Central memory CD8-positive, alpha-beta T cell (primary cell): ENCODE results near the gene TRA2B.
A peak's percentile ranks its signal among the peaks of the same experiment; 100 is the strongest.
"Not testable (repeated sequence)": the region's sequence is repeated elsewhere in the genome, so short reads cannot be mapped to it uniquely, and the experiment has no call there.

Experiments
- ATAC-seq: fragments of 150-1000 bp; cut with Tn5 transposase; replicated peaks from 2 replicates; pipeline ENCODE4 v1.10.0; 2022; ENCODE audit warnings: mild to moderate bottlenecking, moderate FRiP score, moderate number of reproducible peaks; ENCODE audit not compliant: poor library complexity, severe bottlenecking; ENCODE audit errors: extremely low read depth
- DNase-seq, 2 donors: peaks; one replicate each; pipeline ENCODE4 v3.0.0; 2021; ENCODE audit warnings: low spot score in 2 of 2
- H3K27ac Mint-ChIP-seq: one replicate; pipeline ENCODE4 v1.8.0; 2022; ENCODE audit warnings: low read depth, mild to moderate bottlenecking, moderate library complexity, mixed read lengths
- H3K27me3 Mint-ChIP-seq: one replicate; pipeline ENCODE4 v1.8.0; 2022; ENCODE audit warnings: mixed read lengths
- H3K36me3 Mint-ChIP-seq: one replicate; pipeline ENCODE4 v1.8.0; 2022; ENCODE audit warnings: mild to moderate bottlenecking, moderate library complexity, mixed read lengths; ENCODE audit not compliant: insufficient read depth
- H3K4me1 Mint-ChIP-seq: one replicate; pipeline ENCODE4 v1.8.0; 2022; ENCODE audit warnings: mixed read lengths
- H3K4me3 Mint-ChIP-seq: one replicate; pipeline ENCODE4 v1.8.0; 2022; ENCODE audit warnings: mild to moderate bottlenecking, moderate library complexity, mixed read lengths
- H3K9me3 Mint-ChIP-seq: one replicate; pipeline ENCODE4 v1.8.0; 2022; ENCODE audit warnings: mixed read lengths

The TRA2B gene

GRCh38 chr3:185912929-185913901 is 24.6 kb downstream of the TRA2B start:
- no peak for ATAC-seq
- Mint-ChIP-seq H3K36me3 (peaks cover 58% of the 10 kb centered on the region), H3K27me3 (no peaks in the 10 kb centered on the region), H3K4me3 (no peak overlapping the region), H3K9me3 (no peaks in the 10 kb centered on the region), H3K4me1 (peaks cover 29% of the 10 kb centered on the region), H3K27ac (peak overlapping the region; percentile 73)
- DNase-seq = no peak

- no peak for DNase-seq
- Mint-ChIP-seq H3K27me3 (no peaks in the 10 kb centered on the region), H3K4me1 (peaks cover 29% of the 10 kb centered on the region), H3K9me3 (no peaks in the 10 kb centered on the region), H3K4me3 (no peak overlapping the region), H3K36me3 (peaks cover 54% of the 10 kb centered on the region), H3K27ac (peak overlapping the region; percentile 51)
- ATAC-seq = no peak
Observed at GRCh38 chr3:185912512-185912911, 25.3 kb downstream of the TRA2B start.

GRCh38 chr3:185911076-185911448 is 26.8 kb downstream of the TRA2B start:
- Mint-ChIP-seq H3K27ac (peak overlapping the region; percentile 27), H3K36me3 (peaks cover 40% of the 10 kb centered on the region), H3K4me1 (peaks cover 26% of the 10 kb centered on the region)
- ATAC-seq, H3K4me3 Mint-ChIP-seq, H3K27me3 Mint-ChIP-seq, DNase-seq, H3K9me3 Mint-ChIP-seq: not testable (repeated sequence)

- not testable (repeated sequence) for H3K9me3 Mint-ChIP-seq, DNase-seq, H3K4me3 Mint-ChIP-seq, ATAC-seq, H3K27me3 Mint-ChIP-seq
- Mint-ChIP-seq H3K4me1 (peaks cover 24% of the 10 kb centered on the region), H3K36me3 (peaks cover 34% of the 10 kb centered on the region), H3K27ac (peak overlapping the region; percentile 27)
Observed at GRCh38 chr3:185910322-185911075, 27.3 kb downstream of the TRA2B start.

- not testable (repeated sequence) for DNase-seq, H3K27me3 Mint-ChIP-seq, H3K4me3 Mint-ChIP-seq, H3K9me3 Mint-ChIP-seq, ATAC-seq
- H3K27ac Mint-ChIP-seq = peak overlapping the region; percentile 27
- peaks cover 28% of the 10 kb centered on the region for H3K36me3 Mint-ChIP-seq
- H3K4me1 Mint-ChIP-seq = peaks cover 18% of the 10 kb centered on the region
Observed at GRCh38 chr3:185909913-185910312, 27.9 kb downstream of the TRA2B start.

GRCh38 chr3:185900228-185900627 is 37.6 kb downstream of the TRA2B start:
- ATAC-seq = no peak
- no peak for DNase-seq
- H3K27ac Mint-ChIP-seq = no peak overlapping the region

DNA sequence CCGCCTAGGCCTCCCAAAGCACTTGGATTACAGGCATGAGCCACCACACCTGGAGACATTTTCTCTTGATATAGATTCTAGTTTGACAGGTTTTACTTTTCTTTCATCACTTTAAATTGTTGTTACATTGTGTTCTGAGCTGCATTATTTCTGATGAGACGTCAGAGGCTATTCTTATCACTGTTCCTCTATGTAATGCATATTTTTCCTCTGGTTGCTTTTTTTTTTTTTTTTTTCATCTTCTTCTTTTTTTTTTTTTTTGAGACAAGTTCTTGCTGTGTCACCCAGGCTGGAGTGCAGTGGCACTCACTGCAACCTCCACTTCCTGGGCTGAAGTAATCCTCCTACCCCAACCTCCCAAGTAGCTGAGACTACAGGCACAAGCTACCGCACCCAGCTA is 41.2 kb downstream of the TRA2B start:
- Mint-ChIP-seq H3K4me1 (no peaks in the 10 kb centered on the region), H3K4me3 (no peak overlapping the region), H3K27ac (no peak overlapping the region), H3K36me3 (no peaks in the 10 kb centered on the region), H3K27me3 (peaks cover 30% of the 10 kb centered on the region), H3K9me3 (peaks cover 5% of the 10 kb centered on the region)
- ATAC-seq (no peak), DNase-seq (no peak)

More at GRCh38 chr3:185900228-185900627, 37.6 kb downstream of the TRA2B start:
- Mint-ChIP-seq H3K9me3 (peaks cover 5% of the 10 kb centered on the region), H3K4me3 (no peak overlapping the region), H3K36me3 (no peaks in the 10 kb centered on the region), H3K27me3 (peaks cover 40% of the 10 kb centered on the region), H3K4me1 (no peaks in the 10 kb centered on the region)

GRCh38 chr3:185887066-185887465 is 50.7 kb downstream of the TRA2B start:
- H3K4me3 Mint-ChIP-seq = no peak overlapping the region
- H3K36me3 Mint-ChIP-seq = peaks cover 2% of the 10 kb centered on the region
- H3K27ac Mint-ChIP-seq = no peak overlapping the region
- DNase-seq = no peak
- no peak for ATAC-seq
- no peaks in the 10 kb centered on the region for H3K9me3 Mint-ChIP-seq
- H3K27me3 Mint-ChIP-seq = peaks cover 9% of the 10 kb centered on the region
- H3K4me1 Mint-ChIP-seq = no peaks in the 10 kb centered on the region

DNA sequence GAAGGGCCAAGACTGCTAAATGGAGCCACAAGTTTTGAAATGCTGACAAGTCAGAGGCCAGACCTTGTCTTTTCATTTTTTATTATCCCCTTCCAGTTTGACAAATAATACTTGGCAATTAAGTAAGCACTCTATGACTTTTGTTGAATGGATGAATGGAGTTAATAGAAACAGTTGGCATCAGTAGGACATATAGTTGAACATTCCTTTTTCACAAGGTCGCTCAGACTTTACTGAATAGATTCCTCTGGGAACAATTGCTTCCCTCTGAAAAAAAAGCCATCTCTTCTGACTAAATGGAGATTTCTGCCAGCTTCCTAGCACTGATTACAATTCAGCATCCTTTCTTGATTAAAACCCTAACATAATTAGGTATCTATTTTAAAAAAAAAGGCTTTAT is 53.2 kb downstream of the TRA2B start:
- Mint-ChIP-seq H3K9me3 (no peaks in the 10 kb centered on the region), H3K36me3 (peaks cover 2% of the 10 kb centered on the region), H3K27ac (no peak overlapping the region), H3K4me3 (no peak overlapping the region), H3K27me3 (peaks cover 31% of the 10 kb centered on the region), H3K4me1 (no peaks in the 10 kb centered on the region)
- no peak for DNase-seq
- ATAC-seq = no peak

DNA sequence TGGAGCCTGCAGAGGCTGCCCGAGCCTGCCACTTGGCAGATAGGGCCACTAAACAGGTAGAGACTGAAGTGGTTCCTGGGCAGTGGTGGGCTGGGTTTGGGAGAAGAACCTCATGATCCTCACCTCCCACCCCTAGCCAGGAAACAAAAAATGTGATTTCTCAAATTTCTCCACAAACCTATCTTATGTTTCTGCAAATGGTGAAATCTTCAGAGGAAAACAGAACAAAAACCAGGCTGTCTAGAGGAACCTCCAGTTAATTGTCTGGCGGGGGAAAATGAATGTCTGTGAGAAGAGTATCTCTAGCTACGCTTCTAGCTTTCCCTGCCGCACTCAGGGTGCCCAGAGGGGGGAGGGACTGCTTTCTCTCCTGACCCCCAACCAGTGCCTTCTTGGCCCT is 55.9 kb downstream of the TRA2B start:
- Mint-ChIP-seq H3K4me1 (no peaks in the 10 kb centered on the region), H3K27ac (no peak overlapping the region), H3K36me3 (peaks cover 2% of the 10 kb centered on the region), H3K27me3 (peaks cover 34% of the 10 kb centered on the region), H3K4me3 (no peak overlapping the region), H3K9me3 (no peaks in the 10 kb centered on the region)
- DNase-seq = no peak
- no peak for ATAC-seq

GRCh38 chr3:185880600-185880999 is 57.2 kb downstream of the TRA2B start:
- Mint-ChIP-seq H3K4me3 (no peak overlapping the region), H3K9me3 (no peaks in the 10 kb centered on the region), H3K27ac (no peak overlapping the region), H3K4me1 (no peaks in the 10 kb centered on the region), H3K27me3 (peaks cover 38% of the 10 kb centered on the region), H3K36me3 (peaks cover 2% of the 10 kb centered on the region)
- DNase-seq = no peak
- no peak for ATAC-seq

- DNase-seq = no peak
- Mint-ChIP-seq H3K9me3 (no peaks in the 10 kb centered on the region), H3K4me3 (no peak overlapping the region), H3K27ac (no peak overlapping the region), H3K4me1 (no peaks in the 10 kb centered on the region), H3K36me3 (peaks cover 2% of the 10 kb centered on the region), H3K27me3 (peaks cover 54% of the 10 kb centered on the region)
- ATAC-seq = no peak
Observed at GRCh38 chr3:185878920-185879319, 58.9 kb downstream of the TRA2B start.

DNA sequence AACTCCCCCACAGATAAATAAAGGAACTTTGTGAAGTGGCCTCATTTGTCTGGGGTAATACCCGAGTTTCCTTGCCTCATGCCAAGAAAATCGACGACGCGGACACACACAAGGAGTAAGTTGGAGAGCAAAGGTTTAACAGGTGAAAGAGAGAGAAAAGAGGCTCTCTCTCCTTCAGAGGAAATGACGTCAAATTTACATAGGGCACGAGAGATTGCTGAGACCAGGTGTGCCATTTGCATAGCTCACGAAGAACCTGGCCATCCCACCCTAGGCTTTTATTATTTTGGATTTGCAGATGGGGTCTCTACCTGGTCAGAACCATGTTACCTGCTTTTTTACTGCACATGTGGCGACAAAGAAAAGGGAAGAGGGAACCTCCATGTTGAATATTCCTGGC is 63.7 kb downstream of the TRA2B start:
- Mint-ChIP-seq H3K4me1 (no peaks in the 10 kb centered on the region), H3K4me3 (no peak overlapping the region), H3K36me3 (no peaks in the 10 kb centered on the region), H3K27ac (no peak overlapping the region), H3K9me3 (no peaks in the 10 kb centered on the region), H3K27me3 (peaks cover 38% of the 10 kb centered on the region)
- no peak for DNase-seq
- ATAC-seq = no peak
